Cardiac muscle cell (in vitro differentiated cells and primary cell): ENCODE measurements around the gene PRH1. TPM values are rescaled to one million over a fixed set of nuclear protein-coding genes. Genes with fewer than 3 reads are reported as not detected.

ENCODE experiments used
- DNase-seq, 2 donors: peaks; one replicate each; pipeline versions ENCODE4 v3.0.0 to v3.0.0-alpha.2; 2010 to 2017; ENCODE audit warnings: low read depth in 1 of 2, low spot score in 1 of 2
- H3K27ac ChIP-seq: fragments of 200-600 bp; sonication (generic); 2 replicates; pipeline ENCODE4 v1.5.1; 2016
- H3K27me3 ChIP-seq: fragments of 200-600 bp; sonication (generic); 2 replicates; pipeline ENCODE4 v1.6.0; 2016; ENCODE audit warnings: control low read depth
- H3K36me3 ChIP-seq: fragments of 200-600 bp; sonication (generic); 2 replicates; pipeline ENCODE4 v1.5.1; 2016; ENCODE audit warnings: control low read depth
- H3K4me1 ChIP-seq: fragments of 200-600 bp; sonication (generic); 2 replicates; pipeline ENCODE4 v1.8.1; 2017; ENCODE audit warnings: low read depth, mild to moderate bottlenecking, mixed run types
- H3K4me3 ChIP-seq: fragments of 200-600 bp; sonication (generic); 2 replicates; pipeline ENCODE4 v1.5.1; 2016; ENCODE audit warnings: mild to moderate bottlenecking
- H3K9me3 ChIP-seq: fragments of 200-600 bp; sonication (generic); 2 replicates; pipeline ENCODE4 v1.5.1; 2017; ENCODE audit warnings: low read depth, mild to moderate bottlenecking, control low read depth
- polyA plus RNA-seq: library from polyadenylated mRNA; unstranded; fragments of >200 nt; fragmentation: Nextera tagmentation; extraction: Ambion mirVana; gene quantifications from 2 replicates; pipeline ENCODE4 v1.2.1, GENCODE V29; 2016
- total RNA-seq: library from RNA; depleted of rRNA; stranded (reverse); fragments of >200 nt; gene quantifications from 2 replicates; pipeline ENCODE4 v1.2.3, GENCODE V29; 2016
- TF ChIP-seq, protein P1 (sequence below): IDR thresholded peaks from 2 replicates; pipeline ENCODE4 v1.5.1; 2012; ENCODE audit warnings: low read depth, mild to moderate bottlenecking, low read length

Gene PRH1
- total and polyA plus RNA-seq, 2 experiments from 2014 or later, result 30.2 to 38.6 TPM

- Histone ChIP-seq H3K9me3 (no peaks in the 10 kb centered on the region), H3K4me1 (no peaks in the 10 kb centered on the region), H3K27me3 (no peaks in the 10 kb centered on the region), H3K36me3 (no peaks in the 10 kb centered on the region), H3K4me3 (no peak overlapping the region), H3K27ac (no peak overlapping the region)
- DNase-seq, result no peak
- TF ChIP-seq, protein P1, sequence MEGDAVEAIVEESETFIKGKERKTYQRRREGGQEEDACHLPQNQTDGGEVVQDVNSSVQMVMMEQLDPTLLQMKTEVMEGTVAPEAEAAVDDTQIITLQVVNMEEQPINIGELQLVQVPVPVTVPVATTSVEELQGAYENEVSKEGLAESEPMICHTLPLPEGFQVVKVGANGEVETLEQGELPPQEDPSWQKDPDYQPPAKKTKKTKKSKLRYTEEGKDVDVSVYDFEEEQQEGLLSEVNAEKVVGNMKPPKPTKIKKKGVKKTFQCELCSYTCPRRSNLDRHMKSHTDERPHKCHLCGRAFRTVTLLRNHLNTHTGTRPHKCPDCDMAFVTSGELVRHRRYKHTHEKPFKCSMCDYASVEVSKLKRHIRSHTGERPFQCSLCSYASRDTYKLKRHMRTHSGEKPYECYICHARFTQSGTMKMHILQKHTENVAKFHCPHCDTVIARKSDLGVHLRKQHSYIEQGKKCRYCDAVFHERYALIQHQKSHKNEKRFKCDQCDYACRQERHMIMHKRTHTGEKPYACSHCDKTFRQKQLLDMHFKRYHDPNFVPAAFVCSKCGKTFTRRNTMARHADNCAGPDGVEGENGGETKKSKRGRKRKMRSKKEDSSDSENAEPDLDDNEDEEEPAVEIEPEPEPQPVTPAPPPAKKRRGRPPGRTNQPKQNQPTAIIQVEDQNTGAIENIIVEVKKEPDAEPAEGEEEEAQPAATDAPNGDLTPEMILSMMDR, result no peak
Observed at GRCh38 chr12:10847744-10848143, 36.3 kb downstream of the PRH1 start.

GRCh38 chr12:10842862-10843261 lies 41.2 kb downstream of the PRH1 start:
- Histone ChIP-seq H3K27me3 (no peaks in the 10 kb centered on the region), H3K27ac (no peak overlapping the region), H3K36me3 (no peaks in the 10 kb centered on the region), H3K4me1 (no peaks in the 10 kb centered on the region), H3K9me3 (no peaks in the 10 kb centered on the region), H3K4me3 (no peak overlapping the region)
- TF ChIP-seq, protein P1, result no peak
- no peak for DNase-seq

DNA sequence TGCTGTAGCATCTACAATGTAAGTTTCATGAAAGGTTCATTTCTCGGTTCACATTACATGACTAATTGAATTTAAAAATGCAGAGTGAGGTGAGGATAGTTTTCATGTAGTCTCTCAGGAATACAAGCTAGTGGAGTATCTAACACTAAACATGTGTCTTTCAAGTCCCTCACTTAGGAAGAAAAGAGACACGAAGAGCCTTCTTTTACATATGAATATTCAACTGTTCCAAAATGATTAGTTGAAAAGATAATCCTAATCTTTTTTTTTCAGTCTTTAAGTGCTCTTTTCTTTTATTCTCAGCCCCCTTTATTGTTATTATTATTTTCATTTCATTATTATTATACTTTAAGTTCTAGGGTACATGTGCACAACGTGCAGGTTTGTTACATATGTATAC lies 45.6 kb downstream of the PRH1 start:
- TF ChIP-seq, protein P1, result no peak
- DNase-seq, result no peak

More for the DNA sequence above, 45.6 kb downstream of the PRH1 start:
- no peaks in the 10 kb centered on the region for H3K36me3 ChIP-seq
- no peak overlapping the region for H3K4me3 ChIP-seq
- no peaks in the 10 kb centered on the region for H3K9me3 ChIP-seq
- H3K27ac ChIP-seq, result no peak overlapping the region
- no peaks in the 10 kb centered on the region for H3K4me1 ChIP-seq
- no peaks in the 10 kb centered on the region for H3K27me3 ChIP-seq

Other genes starting within 250 kb of the PRH1 start
- 0.21 and 0.74 TPM in 2 replicates for gene STYK1, start 210.2 kb downstream of the PRH1 start, total RNA-seq
- 0.65 and 2.3 TPM in 2 replicates for gene STYK1, start 210.2 kb downstream of the PRH1 start, polyA plus RNA-seq
- gene YBX3, start 160.9 kb downstream of the PRH1 start, total RNA-seq, result 142 and 173 TPM in 2 replicates
- gene YBX3, start 160.9 kb downstream of the PRH1 start, polyA plus RNA-seq, result 212 and 278 TPM in 2 replicates
- not detected in 2 replicates for gene TAS2R7, start 81.6 kb downstream of the PRH1 start, total RNA-seq
- not detected in 2 replicates for gene TAS2R7, start 81.6 kb downstream of the PRH1 start, polyA plus RNA-seq
- 0.45 TPM in 1 of 2 replicates, not detected in the other for gene TAS2R8, start 77.0 kb downstream of the PRH1 start, total RNA-seq
- gene TAS2R8, start 77.0 kb downstream of the PRH1 start, polyA plus RNA-seq, result not detected in 2 replicates
- gene TAS2R9, start 74.1 kb downstream of the PRH1 start, total RNA-seq, result 0.21 and 1.8 TPM in 2 replicates
- gene TAS2R9, start 74.1 kb downstream of the PRH1 start, polyA plus RNA-seq, result not detected in 2 replicates
- gene TAS2R10, start 57.9 kb downstream of the PRH1 start, total RNA-seq, result 1.2 and 1.9 TPM in 2 replicates
- 0.72 and 1.1 TPM in 2 replicates for gene TAS2R10, start 57.9 kb downstream of the PRH1 start, polyA plus RNA-seq
- gene PRR4, start 34.8 kb downstream of the PRH1 start, total RNA-seq, result 0.67 and 8.8 TPM in 2 replicates
- 5.3 and 7.1 TPM in 2 replicates for gene PRR4, start 34.8 kb downstream of the PRH1 start, polyA plus RNA-seq
- 0.11 and 0.69 TPM in 2 replicates for gene TAS2R13, start 25.3 kb upstream of the PRH1 start, total RNA-seq
- gene TAS2R13, start 25.3 kb upstream of the PRH1 start, polyA plus RNA-seq, result not detected in 2 replicates
- gene PRH2, start 45.0 kb upstream of the PRH1 start, total RNA-seq, result not detected in 2 replicates
- gene PRH2, start 45.0 kb upstream of the PRH1 start, polyA plus RNA-seq, result 0.43 and 2.1 TPM in 2 replicates
- gene TAS2R14, start 55.0 kb upstream of the PRH1 start, total RNA-seq, result 1.2 and 3.2 TPM in 2 replicates
- gene TAS2R14, start 55.0 kb upstream of the PRH1 start, polyA plus RNA-seq, result 1.0 and 3.0 TPM in 2 replicates
- 1.1 and 1.9 TPM in 2 replicates for gene TAS2R50, start 102.7 kb upstream of the PRH1 start, total RNA-seq
- 0.23 TPM in 1 of 2 replicates, not detected in the other for gene TAS2R50, start 102.7 kb upstream of the PRH1 start, polyA plus RNA-seq
- 0.49 and 3.6 TPM in 2 replicates for gene TAS2R20, start 114.0 kb upstream of the PRH1 start, total RNA-seq
- gene TAS2R20, start 114.0 kb upstream of the PRH1 start, polyA plus RNA-seq, result 0.25 and 0.61 TPM in 2 replicates
- 1.8 and 3.5 TPM in 2 replicates for gene TAS2R19, start 138.4 kb upstream of the PRH1 start, total RNA-seq
- gene TAS2R19, start 138.4 kb upstream of the PRH1 start, polyA plus RNA-seq, result not detected in 2 replicates
- 1.3 and 3.0 TPM in 2 replicates for gene TAS2R31, start 147.2 kb upstream of the PRH1 start, total RNA-seq
- 0.29 and 0.62 TPM in 2 replicates for gene TAS2R31, start 147.2 kb upstream of the PRH1 start, polyA plus RNA-seq
- gene TAS2R46, start 178.0 kb upstream of the PRH1 start, total RNA-seq, result 0.42 and 0.63 TPM in 2 replicates
- 0.24 and 0.51 TPM in 2 replicates for gene TAS2R46, start 178.0 kb upstream of the PRH1 start, polyA plus RNA-seq
- 0.53 and 2.7 TPM in 2 replicates for gene TAS2R43, start 208.1 kb upstream of the PRH1 start, total RNA-seq
- gene TAS2R43, start 208.1 kb upstream of the PRH1 start, polyA plus RNA-seq, result 1.0 and 1.6 TPM in 2 replicates